Gastrocnemius medialis (tissue), 4 donors: ENCODE data around the gene EPHA5.

ENCODE experiments used
- POLR2A ChIP-seq, 2 donors: fragments of 450-650 bp; IDR thresholded peaks; one replicate each; pipeline ENCODE4 v1.6.1; 2017; ENCODE audit warnings: antibody characterized with exemption in 2 of 2, mild to moderate bottlenecking in 2 of 2, moderate library complexity in 2 of 2
- TF ChIP-seq, protein P1 (sequence below), 5 experiments: fragments of 450-650 bp in 3 of 5; fragments of 200-600 bp in 2 of 5; sonication (generic) in 2 of 5; IDR thresholded peaks in 4 of 5; conservative IDR thresholded peaks in 1 of 5; 1 replicate in 4 of 5; 2 replicates in 1 of 5; pipeline ENCODE4 v1.5.1; 2016 to 2019; ENCODE audit warnings: antibody characterized with exemption in 5 of 5, mild to moderate bottlenecking in 3 of 5, moderate library complexity in 3 of 5

DNA sequence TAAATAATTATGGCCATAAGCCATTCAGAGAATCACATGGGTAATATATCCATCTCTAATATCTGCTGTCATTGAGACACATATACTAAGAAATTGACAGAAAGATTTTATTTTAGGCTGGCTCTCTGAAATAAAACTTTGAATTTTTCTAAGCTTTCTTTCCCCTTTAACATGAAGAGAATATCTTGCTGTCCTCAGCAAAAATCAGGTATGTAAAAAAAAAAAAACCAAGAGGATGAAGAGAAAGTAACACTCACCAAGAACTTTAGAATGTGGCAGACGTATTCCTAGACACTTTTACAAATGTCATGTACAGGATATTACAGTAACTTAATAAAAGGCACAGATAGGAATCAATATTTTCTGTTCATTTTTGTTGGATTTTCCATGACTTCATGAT, 65.8 kb downstream of the EPHA5 start:
- TF ChIP-seq, protein P1, sequence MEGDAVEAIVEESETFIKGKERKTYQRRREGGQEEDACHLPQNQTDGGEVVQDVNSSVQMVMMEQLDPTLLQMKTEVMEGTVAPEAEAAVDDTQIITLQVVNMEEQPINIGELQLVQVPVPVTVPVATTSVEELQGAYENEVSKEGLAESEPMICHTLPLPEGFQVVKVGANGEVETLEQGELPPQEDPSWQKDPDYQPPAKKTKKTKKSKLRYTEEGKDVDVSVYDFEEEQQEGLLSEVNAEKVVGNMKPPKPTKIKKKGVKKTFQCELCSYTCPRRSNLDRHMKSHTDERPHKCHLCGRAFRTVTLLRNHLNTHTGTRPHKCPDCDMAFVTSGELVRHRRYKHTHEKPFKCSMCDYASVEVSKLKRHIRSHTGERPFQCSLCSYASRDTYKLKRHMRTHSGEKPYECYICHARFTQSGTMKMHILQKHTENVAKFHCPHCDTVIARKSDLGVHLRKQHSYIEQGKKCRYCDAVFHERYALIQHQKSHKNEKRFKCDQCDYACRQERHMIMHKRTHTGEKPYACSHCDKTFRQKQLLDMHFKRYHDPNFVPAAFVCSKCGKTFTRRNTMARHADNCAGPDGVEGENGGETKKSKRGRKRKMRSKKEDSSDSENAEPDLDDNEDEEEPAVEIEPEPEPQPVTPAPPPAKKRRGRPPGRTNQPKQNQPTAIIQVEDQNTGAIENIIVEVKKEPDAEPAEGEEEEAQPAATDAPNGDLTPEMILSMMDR (IDR thresholded peaks at IDR 0.05 in 4 of 5, conservative IDR thresholded peaks at IDR 0.05 in 1 of 5), result no peak
- no peak for TF ChIP-seq POLR2A (IDR thresholded peaks at IDR 0.05)
